Activated CD8-positive, alpha-beta memory T cell treated with anti-CD3 and anti-CD28 coated beads for 4 hours (primary cell): Measurements from ENCODE around the gene KANK2.

Experiments
- DNase-seq, 2 donors: peaks; one replicate each; pipeline ENCODE4 v3.0.0-alpha.2; 2020; ENCODE audit warnings: low read depth in 2 of 2

Gene KANK2

GRCh38 chr19:11197291-11198174, at the start of gene KANK2:
Gene KANK2 (minus strand): TSS chr19:11197545. CDS start chr19:11194511, 3,034 bp downstream.
- DNase-seq = peak; percentile 36 to 39

GRCh38 chr19:11246941-11247340, 49.6 kb upstream of the KANK2 start:
- no peak for DNase-seq

- no peak for DNase-seq
Observed at GRCh38 chr19:11244846-11245589, 47.7 kb upstream of the KANK2 start.

GRCh38 chr19:11243798-11244169, 46.4 kb upstream of the KANK2 start:
- no peak for DNase-seq

GRCh38 chr19:11242864-11243797, 45.8 kb upstream of the KANK2 start:
- peak; percentile 59 to 64 for DNase-seq

- no peak for DNase-seq
Observed at GRCh38 chr19:11242025-11242424, 44.7 kb upstream of the KANK2 start.

- DNase-seq = no peak
Observed at GRCh38 chr19:11240008-11240444, 42.7 kb upstream of the KANK2 start.

GRCh38 chr19:11239377-11240000, 42.1 kb upstream of the KANK2 start, which contains the start of gene ANGPTL8:
Gene ANGPTL8 (plus strand): TSS chr19:11239619. CDS start chr19:11239638, 19 bp downstream.
- DNase-seq = no peak

GRCh38 chr19:11238781-11239376, 41.5 kb upstream of the KANK2 start:
- no peak for DNase-seq

GRCh38 chr19:11238041-11238440, 40.7 kb upstream of the KANK2 start:
- no peak for DNase-seq

GRCh38 chr19:11237321-11237720, 40.0 kb upstream of the KANK2 start:
- no peak for DNase-seq

- DNase-seq = no peak
Observed at GRCh38 chr19:11236324-11237301, 39.3 kb upstream of the KANK2 start.

- no peak for DNase-seq
Observed at GRCh38 chr19:11234486-11235075, 37.2 kb upstream of the KANK2 start.

GRCh38 chr19:11233073-11233472, 35.7 kb upstream of the KANK2 start:
- DNase-seq = no peak

- no peak for DNase-seq
Observed at GRCh38 chr19:11232555-11232954, 35.2 kb upstream of the KANK2 start.

- DNase-seq = no peak
Observed at GRCh38 chr19:11230621-11231386, 33.5 kb upstream of the KANK2 start.

- DNase-seq = no peak
Observed at GRCh38 chr19:11227195-11227886, 30.0 kb upstream of the KANK2 start.

GRCh38 chr19:11226716-11227166, 29.4 kb upstream of the KANK2 start:
- no peak for DNase-seq
